GM19467 (cell line): ENCODE data around the gene RABIF.
"Not testable (repeated sequence)": the region's sequence is repeated elsewhere in the genome, so short reads cannot be mapped to it uniquely, and the experiment has no call there.

ENCODE experiments used
- ATAC-seq: cut with Tn5 transposase; IDR thresholded peaks from one replicate; pipeline ENCODE4 v1.9.1; 2021; ENCODE audit warnings: mild to moderate bottlenecking, moderate library complexity; ENCODE audit not compliant: unreplicated experiment

The RABIF gene

GRCh38 chr1:202835548-202836072 is 53.3 kb downstream of the RABIF start:
- no peak for ATAC-seq

GRCh38 chr1:202834771-202835547 is 54.0 kb downstream of the RABIF start:
- no peak for ATAC-seq

- ATAC-seq, result no peak
These were observed 57.0 kb downstream of the RABIF start for GRCh38 chr1:202831906-202832305.

GRCh38 chr1:202829223-202829622 is 59.7 kb downstream of the RABIF start:
- ATAC-seq, result not testable (repeated sequence)
